Motor neuron (in vitro differentiated cells): ENCODE data around the gene AZU1. TPM values are rescaled to one million over a fixed set of nuclear protein-coding genes. Genes with fewer than 3 reads are reported as not detected.
"Not testable (repeated sequence)": the region's sequence is repeated elsewhere in the genome, so short reads cannot be mapped to it uniquely, and the experiment has no call there.

ENCODE experiments used
- ATAC-seq, 8 experiments: fragments of 200-7000 bp; cut with Tn5 transposase; replicated peaks in 6 of 8; 2 replicates each; pipeline ENCODE4 v1.8.0; 2021; ENCODE audit warnings: mild to moderate bottlenecking in 8 of 8, moderate library complexity in 8 of 8
- H3K27ac ChIP-seq, 2 donors: fragments of 250-450 bp; sonication (Bioruptor Pico); 2 replicates each; pipeline ENCODE4 v1.9.0; 2021; ENCODE audit warnings: antibody characterized with exemption in 2 of 2, mild to moderate bottlenecking in 2 of 2, moderate library complexity in 1 of 2
- H3K4me1 ChIP-seq, 2 donors: fragments of 250-450 bp; sonication (Bioruptor Pico); replicated peaks in 1 of 2; 2 replicates each; pipeline ENCODE4 v1.6.1; 2021; ENCODE audit warnings: antibody characterized with exemption in 2 of 2, mild to moderate bottlenecking in 2 of 2, moderate library complexity in 1 of 2
- H3K4me3 ChIP-seq, 5 donors: fragments of 250-450 bp; sonication (Bioruptor Pico); 2 replicates each; pipeline ENCODE4 v1.9.0; 2021; ENCODE audit warnings: antibody characterized with exemption in 5 of 5, mild to moderate bottlenecking in 5 of 5, moderate library complexity in 4 of 5
- WGBS, 10 experiments: fragments of 450-650 bp; shearing (Covaris generic); methylation state at CpG; one replicate each; pipeline ENCODE4 v1.0.0; 2022; 5-methylcytosine and 5-hydroxymethylcytosine counted together
- in situ Hi-C, 9 experiments: fragments of 400-800 bp; cut with MboI; loops; one replicate each; pipeline ENCODE4 v1.15.0; 2021; ENCODE audit warnings: low sequenced_read_pairs in 9 of 9, low pct_unique_long_range_greater_than_20kb in 2 of 9; ENCODE audit not compliant: unreplicated experiment in 9 of 9
- total RNA-seq, 8 experiments: library from RNA; unstranded; fragments of 300-600 nt; gene quantifications; 2 replicates each; pipeline versions ENCODE4 v1.2.3 to v1.2.4, GENCODE V29; 2022

AZU1 gene
- total RNA-seq, 8 experiments from 2014 or later: 0.24 to 1.4 (median 0.71) TPM; not detected in 2

GRCh38 chr19:815775-816499 lies 11.7 kb upstream of the AZU1 start:
- 80 to 100% (median 94%) methylated on average over 1 to 2 of the region's 13 CpGs; no CpG with 5 or more reads in 6 of the 10 experiments for WGBS, 10 experiments
- peak in 3 of 8 experiments; percentile 1 to 4 (median 3) for ATAC-seq

GRCh38 chr19:816500-816857 lies 11.2 kb upstream of the AZU1 start:
- no peak overlapping the region for H3K27ac ChIP-seq
- no peak overlapping the region for H3K4me3 ChIP-seq
- in situ Hi-C loops: no loop called here
- 78 to 100% (median 100%) methylated on average over 2 of the region's 2 CpGs; no CpG with 5 or more reads in 4 of the 10 experiments for WGBS, 10 experiments
- peaks cover 5 to 6% of the 10 kb centered on the region in 2 donors for H3K4me1 ChIP-seq
- no peak for ATAC-seq

More at GRCh38 chr19:815775-816499, 11.7 kb upstream of the AZU1 start:
- in situ Hi-C loops: no loop called here
- peaks cover 5 to 6% of the 10 kb centered on the region in 2 donors for H3K4me1 ChIP-seq
- H3K27ac ChIP-seq: no peak overlapping the region
- no peak overlapping the region for H3K4me3 ChIP-seq

DNA sequence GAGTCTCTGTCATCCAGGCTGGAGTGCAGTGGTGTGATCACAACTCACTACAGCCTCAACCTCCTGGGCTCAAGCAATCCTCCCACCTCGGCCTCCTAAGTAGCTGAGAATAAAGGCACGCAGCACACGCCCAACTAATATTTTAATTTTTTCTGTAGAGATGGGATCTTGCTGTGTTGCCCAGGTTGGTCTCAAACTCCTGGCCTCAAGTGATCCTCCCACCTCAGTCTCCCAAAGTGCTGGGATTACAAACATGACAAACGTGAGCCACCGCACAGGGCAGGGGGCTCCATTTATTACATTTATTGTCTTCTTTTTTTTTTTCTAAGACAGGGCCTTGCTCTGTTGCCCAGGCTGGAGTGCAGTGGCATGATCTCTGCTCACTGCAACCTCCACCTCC lies 7.4 kb upstream of the AZU1 start:
- peaks cover 19 to 21% of the 10 kb centered on the region in 2 donors for H3K4me1 ChIP-seq
- H3K27ac ChIP-seq, ATAC-seq, in situ Hi-C loops: not testable (repeated sequence)
- 60 to 72% (median 62%) methylated on average over 1 to 2 of the region's 5 CpGs; no CpG with 5 or more reads in 7 of the 10 experiments for WGBS, 10 experiments
- H3K4me3 ChIP-seq: peak overlapping the region in 1 of 5 donors; percentile 88

- Histone ChIP-seq H3K4me3 (peak overlapping the region; percentile 46 to 88 (median 75)), H3K27ac (peak overlapping the region; percentile 93 to 94), H3K4me1 (peaks cover 19 to 21% of the 10 kb centered on the region in 2 donors)
- no CpG with 5 or more reads among the region's 64 CpGs for WGBS, 10 experiments
- in situ Hi-C loops: no loop called here
- peak in 7 of 8 experiments; percentile 12 to 40 (median 28) for ATAC-seq
Observed at GRCh38 chr19:821231-821824, 6.3 kb upstream of the AZU1 start.

GRCh38 chr19:821825-822503 lies 5.7 kb upstream of the AZU1 start, which contains the start of gene PLPPR3:
Gene PLPPR3, minus strand, starts transcription at chr19:821955. Its CDS starts 396 bp downstream, at chr19:821559.
- ATAC-seq: peak in 5 of 8 experiments; percentile 80 to 84 (median 83)
- peak within 1 kb of the TSS; percentile 46 to 88 (median 75) for H3K4me3 ChIP-seq
- no CpG with 5 or more reads among the region's 86 CpGs for WGBS, 10 experiments
- in situ Hi-C loops: no loop called here
- H3K4me1 ChIP-seq: peaks cover 19 to 21% of the 10 kb centered on the region in 2 donors
- H3K27ac ChIP-seq: peak within 1 kb of the TSS; percentile 93 to 94

GRCh38 chr19:823565-824121 lies 4.0 kb upstream of the AZU1 start:
- WGBS, 10 experiments: 17 to 100% (median 87%) methylated on average over 1 to 3 of the region's 12 CpGs; no CpG with 5 or more reads in 3 of the 10 experiments
- ATAC-seq: no peak
- in situ Hi-C loops: no loop called here

DNA sequence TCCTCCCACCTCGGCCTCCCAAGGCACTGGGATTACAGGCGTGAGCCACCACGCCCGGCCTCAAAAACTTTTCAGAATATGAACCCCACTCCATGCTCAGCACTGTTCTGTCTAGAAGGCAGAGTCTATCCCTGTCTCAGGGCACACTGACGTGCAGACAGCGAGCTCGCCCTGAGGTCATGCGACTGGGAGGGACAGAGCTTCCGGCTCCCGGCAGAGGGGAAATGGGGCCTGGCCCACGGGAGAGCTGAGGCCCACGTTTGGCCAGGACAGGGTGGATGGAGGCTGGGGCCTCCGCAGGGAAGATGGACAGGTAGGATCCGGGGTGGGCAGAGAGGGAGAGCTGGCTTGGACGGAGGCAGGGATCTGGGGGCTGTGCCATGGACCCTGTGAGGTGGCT lies 2.8 kb upstream of the AZU1 start:
- ATAC-seq: no peak
- peaks cover 19 to 21% of the 10 kb centered on the region in 2 donors for H3K4me1 ChIP-seq
- no peak overlapping the region for H3K4me3 ChIP-seq
- 56 to 100% (median 75%) methylated on average over 1 to 8 of the region's 15 CpGs; no CpG with 5 or more reads in 6 of the 10 experiments for WGBS, 10 experiments
- in situ Hi-C loops: no loop called here
- H3K27ac ChIP-seq: no peak overlapping the region

More at GRCh38 chr19:823565-824121, 4.0 kb upstream of the AZU1 start:
- Histone ChIP-seq H3K4me1 (peaks cover 19 to 21% of the 10 kb centered on the region in 2 donors), H3K4me3 (no peak overlapping the region), H3K27ac (peak overlapping the region; percentile 18 to 57)

- Histone ChIP-seq H3K4me3 (no peak overlapping the region), H3K27ac (no peak overlapping the region), H3K4me1 (peaks cover 14 to 15% of the 10 kb centered on the region in 2 donors)
- in situ Hi-C loops: no loop called here
- ATAC-seq: no peak
- 71 to 100% (median 88%) methylated on average over 1 to 12 of the region's 19 CpGs; no CpG with 5 or more reads in 3 of the 10 experiments for WGBS, 10 experiments
Observed at GRCh38 chr19:825897-826644, 1.6 kb upstream of the AZU1 start.

DNA sequence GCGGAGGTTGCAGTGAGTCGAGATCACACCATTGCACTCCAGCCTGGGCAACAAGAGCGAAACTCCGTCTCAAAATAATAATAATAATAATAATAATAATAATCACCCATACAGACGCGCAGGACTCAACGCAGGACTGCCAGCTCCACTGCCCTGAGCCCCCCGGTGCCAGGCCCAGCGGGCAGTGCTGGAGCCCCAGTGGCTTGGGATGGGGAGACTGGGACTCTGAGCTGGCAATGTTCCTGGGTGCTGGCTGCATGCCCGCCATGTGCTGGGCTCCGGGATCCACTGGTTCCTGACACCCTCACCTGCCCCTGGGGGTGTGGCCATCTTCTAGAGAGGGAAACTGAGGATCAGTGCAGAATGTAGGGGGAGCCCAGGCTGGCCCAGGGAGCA lies 325 bp upstream of the AZU1 start:
- in situ Hi-C loops: no loop called here
- ATAC-seq: peak in 1 of 8 experiments; percentile 13
- H3K4me3 ChIP-seq: no peak overlapping the region
- 91 to 100% methylated on average over 3 to 6 of the region's 11 CpGs; no CpG with 5 or more reads in 8 of the 10 experiments for WGBS, 10 experiments
- H3K4me1 ChIP-seq: peaks cover 14 to 15% of the 10 kb centered on the region in 2 donors
- no peak overlapping the region for H3K27ac ChIP-seq

DNA sequence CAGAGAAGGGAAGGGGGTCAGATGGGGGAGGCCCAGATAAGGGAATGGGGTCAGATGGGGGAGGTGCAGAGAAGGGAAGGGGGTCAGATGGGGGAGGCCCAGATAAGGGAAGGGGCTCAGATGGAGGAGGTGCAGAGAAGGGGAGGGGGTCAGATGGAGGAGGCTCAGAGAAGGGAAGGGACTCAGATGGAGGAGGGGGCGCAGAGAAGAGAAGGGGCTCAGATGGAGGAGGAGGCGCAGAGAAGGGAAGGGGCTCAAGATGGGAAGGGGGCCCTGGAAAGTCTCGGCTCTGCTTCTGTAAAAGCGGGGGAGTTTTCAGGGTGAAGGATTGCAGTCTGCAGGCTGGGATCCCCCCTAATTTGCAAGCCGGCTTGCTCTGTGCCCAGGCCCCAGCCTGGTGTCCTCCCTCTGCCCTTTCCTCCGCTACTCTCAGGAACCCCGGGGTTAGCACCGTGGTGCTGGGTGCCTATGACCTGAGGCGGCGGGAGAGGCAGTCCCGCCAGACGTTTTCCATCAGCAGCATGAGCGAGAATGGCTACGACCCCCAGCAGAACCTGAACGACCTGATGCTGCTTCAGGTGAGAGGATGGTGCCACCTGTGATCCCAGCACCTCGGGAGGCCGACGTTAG lies 1.6 kb downstream of the AZU1 start:
- WGBS, 10 experiments: 40 to 95% (median 53%) methylated on average over 1 to 4 of the region's 18 CpGs; no CpG with 5 or more reads in 5 of the 10 experiments

DNA sequence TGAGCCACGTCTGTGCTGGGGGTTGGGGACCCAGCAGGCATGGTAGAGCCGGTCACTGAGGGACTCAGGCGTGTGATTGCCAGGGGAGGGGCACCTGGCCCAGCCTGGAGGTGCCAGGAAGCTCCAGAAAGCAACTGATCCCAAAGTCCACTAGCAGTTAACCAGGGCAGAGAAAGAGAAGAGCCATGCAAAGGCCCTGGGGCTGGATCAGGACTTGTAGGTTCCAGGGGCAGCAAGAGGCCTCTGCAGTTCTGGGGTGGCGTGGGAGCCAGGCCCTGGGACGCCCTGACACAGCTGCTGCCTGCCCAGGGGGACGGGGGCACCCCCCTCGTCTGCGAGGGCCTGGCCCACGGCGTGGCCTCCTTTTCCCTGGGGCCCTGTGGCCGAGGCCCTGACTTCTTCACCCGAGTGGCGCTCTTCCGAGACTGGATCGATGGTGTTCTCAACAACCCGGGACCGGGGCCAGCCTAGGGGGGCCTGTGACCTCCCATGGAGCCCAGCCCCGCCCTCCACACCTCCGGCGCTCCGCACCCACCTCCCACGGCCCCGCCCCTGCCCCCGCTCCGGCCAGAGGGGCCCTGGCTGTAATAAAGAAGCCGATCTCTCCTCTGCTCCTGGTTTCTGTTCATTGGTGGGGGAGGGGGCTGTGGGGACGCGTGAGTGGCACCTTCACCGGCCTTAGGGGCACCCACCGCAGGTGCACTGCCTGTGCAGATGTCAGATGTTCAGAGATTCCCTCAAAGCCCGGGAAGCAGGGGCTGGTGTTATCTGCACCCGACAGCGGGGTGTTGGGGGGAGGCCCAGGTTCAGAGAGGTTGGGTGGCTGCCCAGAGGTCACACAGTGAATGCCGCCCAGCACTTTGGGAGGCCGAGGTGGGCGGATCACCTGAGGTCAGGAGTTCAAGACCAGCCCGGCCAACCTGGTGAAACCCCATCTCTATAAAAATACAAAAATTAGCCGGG lies 4.1 kb downstream of the AZU1 start:
- in situ Hi-C loops: no loop called here
- 80 to 100% (median 88%) methylated on average over 1 to 7 of the region's 38 CpGs; no CpG with 5 or more reads in 6 of the 10 experiments for WGBS, 10 experiments
- peak in 2 of 8 experiments; percentile 10 to 22 for ATAC-seq
- Histone ChIP-seq H3K4me1 (peaks cover 0 to 3% of the 10 kb centered on the region in 2 donors), H3K27ac (no peak overlapping the region), H3K4me3 (no peak overlapping the region)

More for the DNA sequence above, 1.6 kb downstream of the AZU1 start:
- Histone ChIP-seq H3K4me3 (no peak overlapping the region), H3K4me1 (no peaks in the 10 kb centered on the region), H3K27ac (no peak overlapping the region)
- no peak for ATAC-seq
- in situ Hi-C loops: no loop called here
